ENCODE measurements around the gene ZFAND2A. TPM values are rescaled to one million over a fixed set of nuclear protein-coding genes. Genes with fewer than 3 reads are reported as not detected.

Gene ZFAND2A
- total and polyA plus RNA-seq, 12 donors = 11.8 to 54.1 (median 20.2) TPM

- Histone ChIP-seq H3K27ac (no peak overlapping the region), H3K4me1 (replicated peaks in 1 of 2) (no peaks in the 10 kb centered on the region), H3K27me3 (peaks cover 38% of the 10 kb centered on the region), H3K9me3 (replicated peaks in 1 of 3) (no peaks in the 10 kb centered on the region), H3K36me3 (replicated peaks in 1 of 2) (no peaks in the 10 kb centered on the region), H3K4me3 (no peak overlapping the region)
- TF ChIP-seq POLR2A (IDR thresholded peaks at IDR 0.05) (no peak), CTCF (IDR thresholded peaks at IDR 0.05) (no peak)
- no peak for DNase-seq
- intact Hi-C loops (cut with DNase I) = loop anchor here (5.0 kb wide), 2 partner anchors 227 to 282 kb away; no protein-coding TSS in a partner anchor
- 70 to 87% (median 77%) methylated on average over 10 of the region's 10 CpGs for WGBS, 4 donors
These were observed 30.2 kb upstream of the ZFAND2A start for GRCh38 chr7:1189986-1190772.

GRCh38 chr7:1188720-1189294 lies 28.8 kb upstream of the ZFAND2A start:
- no peaks in the 10 kb centered on the region for H3K9me3 ChIP-seq (replicated peaks in 1 of 3)
- no peak for DNase-seq
- no peak overlapping the region for H3K27ac ChIP-seq
- TF ChIP-seq POLR2A (IDR thresholded peaks at IDR 0.05) (no peak), CTCF (IDR thresholded peaks at IDR 0.05) (no peak)
- intact Hi-C loops (cut with DNase I) = no loop called here
- peaks cover 36% of the 10 kb centered on the region for H3K27me3 ChIP-seq
- H3K4me3 ChIP-seq = no peak overlapping the region
- H3K4me1 ChIP-seq (replicated peaks in 1 of 2) = no peaks in the 10 kb centered on the region
- no peaks in the 10 kb centered on the region for H3K36me3 ChIP-seq (replicated peaks in 1 of 2)
- 82 to 91% (median 86%) methylated on average over 5 to 6 of the region's 6 CpGs for WGBS, 4 donors

- Histone ChIP-seq H3K27ac (no peak overlapping the region), H3K36me3 (replicated peaks in 1 of 2) (no peaks in the 10 kb centered on the region), H3K4me3 (no peak overlapping the region), H3K4me1 (replicated peaks in 1 of 2) (no peaks in the 10 kb centered on the region), H3K9me3 (replicated peaks in 1 of 3) (no peaks in the 10 kb centered on the region), H3K27me3 (peaks cover 23% of the 10 kb centered on the region)
- TF ChIP-seq POLR2A (IDR thresholded peaks at IDR 0.05) (no peak), CTCF (IDR thresholded peaks at IDR 0.05) (no peak)
- WGBS, 4 donors = 75 to 81% (median 77%) methylated on average over 11 of the region's 11 CpGs
- DNase-seq = no peak
- intact Hi-C loops (cut with DNase I) = no loop called here
These were observed 27.1 kb upstream of the ZFAND2A start for GRCh38 chr7:1187127-1187526.

- intact Hi-C loops (cut with DNase I) = no loop called here
- no peaks in the 10 kb centered on the region for H3K4me1 ChIP-seq (replicated peaks in 1 of 2)
- no peak overlapping the region for H3K4me3 ChIP-seq
- no peaks in the 10 kb centered on the region for H3K9me3 ChIP-seq (replicated peaks in 1 of 3)
- H3K27me3 ChIP-seq = peaks cover 14% of the 10 kb centered on the region
- no peak overlapping the region for H3K27ac ChIP-seq
- no peaks in the 10 kb centered on the region for H3K36me3 ChIP-seq (replicated peaks in 1 of 2)
- WGBS, 4 donors = 53 to 63% (median 56%) methylated on average over 6 to 12 of the region's 12 CpGs
- DNase-seq = no peak
- TF ChIP-seq CTCF (IDR thresholded peaks at IDR 0.05) = no peak
- TF ChIP-seq POLR2A (IDR thresholded peaks at IDR 0.05) = no peak
These were observed 21.6 kb upstream of the ZFAND2A start for GRCh38 chr7:1181640-1182039.
